ENCODE results near the gene CTDSPL.
A peak's percentile ranks its signal among the peaks of the same experiment; 100 is the strongest.

The CTDSPL gene

DNA sequence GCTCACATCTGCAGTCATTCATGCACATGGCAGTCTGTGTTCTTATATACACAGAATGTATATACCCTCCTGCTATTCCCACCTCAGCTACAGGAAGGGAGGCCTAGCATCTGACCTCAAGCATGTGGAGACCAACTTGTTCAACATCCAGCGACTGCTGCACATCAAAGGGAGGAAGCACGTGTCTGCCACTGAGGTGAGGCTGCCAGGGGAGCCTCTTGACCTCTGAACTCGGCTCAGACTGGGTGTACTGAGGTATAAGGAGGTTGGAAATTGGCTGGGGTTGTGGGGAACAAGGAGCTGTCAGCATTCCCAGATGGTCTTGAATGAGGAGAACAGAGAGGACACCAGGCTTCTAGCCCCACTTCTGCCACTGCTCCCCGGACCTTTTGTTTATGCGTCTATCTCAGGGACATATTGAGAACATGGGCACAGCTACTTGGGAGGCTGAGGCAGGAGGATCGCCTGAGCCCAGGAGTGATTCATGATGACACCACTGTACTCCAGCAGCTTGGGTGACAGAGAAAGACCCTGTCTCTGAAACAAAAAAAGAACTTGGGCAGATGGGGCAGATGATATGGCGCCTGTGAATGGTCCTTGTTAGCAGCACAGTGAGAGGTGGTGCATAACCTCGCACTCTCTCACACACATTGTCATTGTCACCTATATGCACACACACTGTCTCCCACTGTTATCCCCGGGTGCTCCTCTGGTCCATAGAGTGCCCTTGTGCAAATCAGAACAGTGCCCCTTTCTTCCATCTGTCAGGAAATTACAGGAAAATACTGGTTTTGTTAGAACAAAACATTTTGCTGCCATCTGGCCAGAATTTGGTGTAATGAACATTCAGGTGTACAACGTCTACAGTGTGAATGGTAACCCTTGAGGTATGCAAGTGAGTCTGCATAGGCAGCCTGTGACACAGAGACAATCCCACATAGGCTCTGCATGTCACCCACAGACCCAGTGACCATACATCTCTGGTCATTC, 134.3 kb downstream of the CTDSPL start:
- TF ChIP-seq, protein P1, sequence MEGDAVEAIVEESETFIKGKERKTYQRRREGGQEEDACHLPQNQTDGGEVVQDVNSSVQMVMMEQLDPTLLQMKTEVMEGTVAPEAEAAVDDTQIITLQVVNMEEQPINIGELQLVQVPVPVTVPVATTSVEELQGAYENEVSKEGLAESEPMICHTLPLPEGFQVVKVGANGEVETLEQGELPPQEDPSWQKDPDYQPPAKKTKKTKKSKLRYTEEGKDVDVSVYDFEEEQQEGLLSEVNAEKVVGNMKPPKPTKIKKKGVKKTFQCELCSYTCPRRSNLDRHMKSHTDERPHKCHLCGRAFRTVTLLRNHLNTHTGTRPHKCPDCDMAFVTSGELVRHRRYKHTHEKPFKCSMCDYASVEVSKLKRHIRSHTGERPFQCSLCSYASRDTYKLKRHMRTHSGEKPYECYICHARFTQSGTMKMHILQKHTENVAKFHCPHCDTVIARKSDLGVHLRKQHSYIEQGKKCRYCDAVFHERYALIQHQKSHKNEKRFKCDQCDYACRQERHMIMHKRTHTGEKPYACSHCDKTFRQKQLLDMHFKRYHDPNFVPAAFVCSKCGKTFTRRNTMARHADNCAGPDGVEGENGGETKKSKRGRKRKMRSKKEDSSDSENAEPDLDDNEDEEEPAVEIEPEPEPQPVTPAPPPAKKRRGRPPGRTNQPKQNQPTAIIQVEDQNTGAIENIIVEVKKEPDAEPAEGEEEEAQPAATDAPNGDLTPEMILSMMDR (IDR thresholded peaks at IDR 0.05; ENCODE audit: low read depth, low read length, missing control alignments) = no peak
- H3K4me3 ChIP-seq (replicated peaks; ENCODE audit: low read depth, low read length) = no peak overlapping the region
- no peak for DNase-seq (ENCODE audit: extremely low read depth, low read depth)

GRCh38 chr3:37996785-37997301, 135.2 kb downstream of the CTDSPL start:
- TF ChIP-seq, protein P1 (IDR thresholded peaks at IDR 0.05; ENCODE audit: low read depth, low read length, missing control alignments) = peak; percentile 96
- H3K4me3 ChIP-seq (replicated peaks; ENCODE audit: low read depth, low read length) = no peak overlapping the region
- DNase-seq (ENCODE audit: extremely low read depth, low read depth) = peak; percentile 87

GRCh38 chr3:37997342-37997741, 135.7 kb downstream of the CTDSPL start:
- no peak overlapping the region for H3K4me3 ChIP-seq (replicated peaks; ENCODE audit: low read depth, low read length)
- TF ChIP-seq, protein P1 (IDR thresholded peaks at IDR 0.05; ENCODE audit: low read depth, low read length, missing control alignments) = no peak
- no peak for DNase-seq (ENCODE audit: extremely low read depth, low read depth)

DNA sequence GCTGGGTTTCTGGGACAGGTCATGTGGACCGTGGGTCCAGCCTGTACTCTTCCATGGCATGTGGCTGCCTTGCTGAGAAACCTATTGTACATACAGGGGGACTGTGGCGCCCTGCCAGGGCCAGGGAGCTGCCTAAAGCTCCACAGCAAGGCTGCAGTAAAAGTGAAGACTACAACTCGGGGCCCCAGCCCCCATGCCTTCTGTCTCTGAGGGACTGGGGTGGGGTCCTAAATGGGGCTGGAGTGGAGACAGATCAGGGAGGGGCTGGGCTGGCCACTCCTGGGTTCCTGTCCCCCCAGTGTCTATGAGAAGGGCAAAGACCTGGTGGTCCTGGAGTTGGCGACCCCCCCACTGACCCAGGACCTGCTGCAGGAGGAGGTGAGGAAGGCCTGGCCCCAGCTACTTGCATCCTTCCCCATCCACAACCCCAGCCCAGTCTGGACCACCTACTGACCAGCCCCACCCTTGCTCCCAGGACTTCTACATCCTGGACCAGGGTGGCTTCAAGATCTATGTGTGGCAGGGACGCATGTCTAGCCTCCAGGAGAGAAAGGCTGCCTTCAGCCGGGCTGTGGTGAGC, 136.2 kb downstream of the CTDSPL start:
- TF ChIP-seq, protein P1 (IDR thresholded peaks at IDR 0.05; ENCODE audit: low read depth, low read length, missing control alignments) = no peak
- no peak overlapping the region for H3K4me3 ChIP-seq (replicated peaks; ENCODE audit: low read depth, low read length)
- no peak for DNase-seq (ENCODE audit: extremely low read depth, low read depth)

- TF ChIP-seq, protein P1 (IDR thresholded peaks at IDR 0.05; ENCODE audit: low read depth, low read length, missing control alignments) = no peak
- no peak for DNase-seq (ENCODE audit: extremely low read depth, low read depth)
- no peak overlapping the region for H3K4me3 ChIP-seq (replicated peaks; ENCODE audit: low read depth, low read length)
These were observed 138.2 kb downstream of the CTDSPL start for GRCh38 chr3:37999836-38000235.

DNA sequence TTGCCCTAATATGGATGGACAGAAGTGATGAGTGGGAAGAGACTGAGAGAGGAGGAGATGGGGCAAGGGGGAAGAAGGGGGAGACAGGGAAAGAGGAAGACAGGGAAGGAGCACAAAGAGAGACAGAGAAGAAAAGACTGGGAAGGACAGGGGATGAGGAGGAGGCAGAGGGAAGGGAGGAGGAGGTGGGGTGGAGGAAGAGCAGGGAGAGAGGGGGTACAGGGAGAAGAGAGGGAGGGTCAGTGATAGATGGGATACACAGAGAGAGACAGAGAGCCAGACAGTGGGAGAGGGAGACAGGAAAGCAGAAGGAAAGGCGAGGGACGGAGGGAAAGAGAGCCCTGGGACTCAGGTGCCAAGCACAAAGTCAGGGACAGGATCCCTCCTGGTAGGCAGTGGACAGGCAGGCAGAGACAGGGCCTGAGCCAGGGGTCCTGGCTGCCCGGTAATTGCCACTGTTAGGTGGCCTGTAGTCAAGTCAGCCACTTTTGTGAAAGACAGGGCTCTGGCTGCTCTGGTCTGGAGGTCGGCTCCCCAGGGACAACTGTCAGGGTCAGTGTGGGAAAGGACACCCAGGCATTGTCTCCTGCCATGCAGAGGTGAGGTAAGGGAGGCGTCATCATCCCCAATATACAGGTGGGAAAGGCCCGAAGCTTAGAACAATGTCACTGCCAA, 138.7 kb downstream of the CTDSPL start:
- H3K4me3 ChIP-seq (replicated peaks; ENCODE audit: low read depth, low read length) = no peak overlapping the region
- no peak for DNase-seq (ENCODE audit: extremely low read depth, low read depth)
- TF ChIP-seq, protein P1 (IDR thresholded peaks at IDR 0.05; ENCODE audit: low read depth, low read length, missing control alignments) = no peak

Measured in HFF-Myc (cell line).